ENCODE measurements around the gene GPRC5D.

Gene GPRC5D

DNA sequence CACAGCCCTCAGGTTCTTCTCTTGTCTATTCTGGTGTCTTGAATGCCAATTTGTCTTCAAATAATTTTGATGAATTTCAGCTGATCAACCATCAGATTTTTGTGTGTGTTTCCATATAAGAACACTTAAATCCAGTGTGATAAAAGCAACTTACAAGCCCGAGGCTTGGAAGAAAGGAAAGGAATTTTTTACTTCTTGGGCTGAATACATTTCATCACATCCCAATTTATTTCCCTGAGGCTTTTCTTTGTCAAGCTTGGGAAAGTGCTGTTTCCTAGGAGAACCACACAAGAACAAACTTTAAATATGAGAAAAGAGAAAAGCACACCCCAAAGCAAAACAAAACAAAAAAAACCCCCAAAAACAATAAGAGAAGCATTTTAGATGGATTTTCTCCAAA lies 26.6 kb downstream of the GPRC5D start:
- TF ChIP-seq ZFP30 (CRISPR knock-in tag; IDR thresholded peaks at IDR 0.05) (no peak), SNAI2 (CRISPR knock-in tag; IDR thresholded peaks at IDR 0.05) (no peak), CSDC2 (CRISPR knock-in tag; IDR thresholded peaks at IDR 0.05) (no peak), BACH2 (CRISPR knock-in tag; IDR thresholded peaks at IDR 0.05; ENCODE audit: borderline replicate concordance) (no peak), ESRRG (CRISPR knock-in tag; IDR thresholded peaks at IDR 0.05) (no peak), TCF4 (CRISPR knock-in tag; IDR thresholded peaks at IDR 0.05; ENCODE audit: borderline replicate concordance) (no peak), TOX (CRISPR knock-in tag; IDR thresholded peaks at IDR 0.05; ENCODE audit: borderline replicate concordance) (no peak), PPARA (CRISPR knock-in tag; IDR thresholded peaks at IDR 0.05; ENCODE audit: borderline replicate concordance) (no peak), ZNF70 (CRISPR knock-in tag; IDR thresholded peaks at IDR 0.05) (no peak), GLIS3 (CRISPR knock-in tag; IDR thresholded peaks at IDR 0.05) (no peak)
- TF ChIP-seq, protein P1, sequence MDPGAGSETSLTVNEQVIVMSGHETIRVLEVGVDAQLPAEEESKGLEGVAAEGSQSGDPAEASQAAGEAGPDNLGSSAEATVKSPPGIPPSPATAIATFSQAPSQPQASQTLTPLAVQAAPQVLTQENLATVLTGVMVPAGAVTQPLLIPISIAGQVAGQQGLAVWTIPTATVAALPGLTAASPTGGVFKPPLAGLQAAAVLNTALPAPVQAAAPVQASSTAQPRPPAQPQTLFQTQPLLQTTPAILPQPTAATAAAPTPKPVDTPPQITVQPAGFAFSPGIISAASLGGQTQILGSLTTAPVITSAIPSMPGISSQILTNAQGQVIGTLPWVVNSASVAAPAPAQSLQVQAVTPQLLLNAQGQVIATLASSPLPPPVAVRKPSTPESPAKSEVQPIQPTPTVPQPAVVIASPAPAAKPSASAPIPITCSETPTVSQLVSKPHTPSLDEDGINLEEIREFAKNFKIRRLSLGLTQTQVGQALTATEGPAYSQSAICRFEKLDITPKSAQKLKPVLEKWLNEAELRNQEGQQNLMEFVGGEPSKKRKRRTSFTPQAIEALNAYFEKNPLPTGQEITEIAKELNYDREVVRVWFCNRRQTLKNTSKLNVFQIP (CRISPR knock-in tag; IDR thresholded peaks at IDR 0.05; ENCODE audit: borderline replicate concordance, low read depth), result no peak
- TF ChIP-seq, protein P2, sequence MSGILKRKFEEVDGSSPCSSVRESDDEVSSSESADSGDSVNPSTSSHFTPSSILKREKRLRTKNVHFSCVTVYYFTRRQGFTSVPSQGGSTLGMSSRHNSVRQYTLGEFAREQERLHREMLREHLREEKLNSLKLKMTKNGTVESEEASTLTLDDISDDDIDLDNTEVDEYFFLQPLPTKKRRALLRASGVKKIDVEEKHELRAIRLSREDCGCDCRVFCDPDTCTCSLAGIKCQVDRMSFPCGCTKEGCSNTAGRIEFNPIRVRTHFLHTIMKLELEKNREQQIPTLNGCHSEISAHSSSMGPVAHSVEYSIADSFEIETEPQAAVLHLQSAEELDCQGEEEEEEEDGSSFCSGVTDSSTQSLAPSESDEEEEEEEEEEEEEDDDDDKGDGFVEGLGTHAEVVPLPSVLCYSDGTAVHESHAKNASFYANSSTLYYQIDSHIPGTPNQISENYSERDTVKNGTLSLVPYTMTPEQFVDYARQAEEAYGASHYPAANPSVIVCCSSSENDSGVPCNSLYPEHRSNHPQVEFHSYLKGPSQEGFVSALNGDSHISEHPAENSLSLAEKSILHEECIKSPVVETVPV (CRISPR knock-in tag; IDR thresholded peaks at IDR 0.05), result no peak
- TF ChIP-seq, protein P3, sequence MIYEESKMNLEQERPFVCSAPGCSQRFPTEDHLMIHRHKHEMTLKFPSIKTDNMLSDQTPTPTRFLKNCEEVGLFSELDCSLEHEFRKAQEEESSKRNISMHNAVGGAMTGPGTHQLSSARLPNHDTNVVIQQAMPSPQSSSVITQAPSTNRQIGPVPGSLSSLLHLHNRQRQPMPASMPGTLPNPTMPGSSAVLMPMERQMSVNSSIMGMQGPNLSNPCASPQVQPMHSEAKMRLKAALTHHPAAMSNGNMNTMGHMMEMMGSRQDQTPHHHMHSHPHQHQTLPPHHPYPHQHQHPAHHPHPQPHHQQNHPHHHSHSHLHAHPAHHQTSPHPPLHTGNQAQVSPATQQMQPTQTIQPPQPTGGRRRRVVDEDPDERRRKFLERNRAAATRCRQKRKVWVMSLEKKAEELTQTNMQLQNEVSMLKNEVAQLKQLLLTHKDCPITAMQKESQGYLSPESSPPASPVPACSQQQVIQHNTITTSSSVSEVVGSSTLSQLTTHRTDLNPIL (CRISPR knock-in tag; IDR thresholded peaks at IDR 0.05; ENCODE audit: low read depth), result no peak
- ATAC-seq, result no peak

DNA sequence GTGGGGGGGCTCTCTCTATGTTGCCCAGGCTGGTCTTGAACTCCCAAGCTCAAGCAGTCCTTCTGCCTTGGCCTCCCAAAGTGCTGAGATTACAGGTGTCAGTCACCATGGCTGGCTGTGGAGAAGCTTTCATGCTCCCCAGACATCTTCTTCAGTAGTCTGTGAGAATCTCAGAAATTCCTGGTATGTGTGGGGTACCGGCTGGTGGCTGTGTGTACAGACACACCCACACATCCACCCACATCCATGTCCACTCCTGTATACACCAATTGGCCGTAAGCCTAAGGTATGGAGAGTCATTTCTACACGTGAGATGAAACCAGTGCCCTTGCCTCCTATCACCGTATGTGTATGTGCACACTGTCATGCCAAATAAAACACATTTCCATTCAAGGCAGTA lies 27.8 kb downstream of the GPRC5D start:
- ATAC-seq, result no peak
- TF ChIP-seq ZNF70 (CRISPR knock-in tag; IDR thresholded peaks at IDR 0.05) (no peak), ZNF565 (CRISPR knock-in tag; conservative IDR thresholded peaks at IDR 0.05; ENCODE audit: low read depth) (no peak), ARNTL (CRISPR knock-in tag; IDR thresholded peaks at IDR 0.05; ENCODE audit: borderline replicate concordance, low read depth) (no peak), ZC3H10 (CRISPR knock-in tag; IDR thresholded peaks at IDR 0.05) (no peak), SNAI2 (CRISPR knock-in tag; IDR thresholded peaks at IDR 0.05) (no peak), TCF4 (CRISPR knock-in tag; IDR thresholded peaks at IDR 0.05; ENCODE audit: borderline replicate concordance) (no peak), GLIS3 (CRISPR knock-in tag; IDR thresholded peaks at IDR 0.05) (no peak), RARB (CRISPR knock-in tag; IDR thresholded peaks at IDR 0.05) (no peak), TOX (CRISPR knock-in tag; IDR thresholded peaks at IDR 0.05; ENCODE audit: borderline replicate concordance) (no peak), ZFP3 (CRISPR knock-in tag; IDR thresholded peaks at IDR 0.05) (no peak), BACH2 (CRISPR knock-in tag; IDR thresholded peaks at IDR 0.05; ENCODE audit: borderline replicate concordance) (no peak), ESRRG (CRISPR knock-in tag; IDR thresholded peaks at IDR 0.05) (no peak)
- TF ChIP-seq, protein P3 (CRISPR knock-in tag; IDR thresholded peaks at IDR 0.05; ENCODE audit: low read depth), result no peak
- TF ChIP-seq, protein P1 (CRISPR knock-in tag; IDR thresholded peaks at IDR 0.05; ENCODE audit: borderline replicate concordance, low read depth), result no peak
- TF ChIP-seq, protein P2 (CRISPR knock-in tag; IDR thresholded peaks at IDR 0.05), result no peak

DNA sequence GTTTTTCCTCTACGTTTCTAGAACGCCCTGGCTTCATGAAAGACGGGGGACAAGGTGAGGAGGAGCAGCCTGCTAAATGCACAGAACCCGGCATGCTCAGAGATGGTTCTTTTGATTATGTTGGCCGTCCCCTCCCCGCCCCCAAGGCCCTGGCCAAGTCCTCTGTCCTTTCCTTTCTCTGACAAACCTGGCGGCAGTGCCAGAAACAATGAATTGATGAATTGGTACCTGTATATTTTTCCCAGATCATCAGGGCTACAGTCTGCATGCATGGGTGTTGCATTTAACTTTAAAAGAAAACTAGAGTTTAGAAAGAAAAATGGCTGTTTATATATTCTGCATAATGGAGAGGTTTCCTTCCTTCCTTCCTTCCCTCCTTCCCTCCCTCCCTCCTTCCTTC lies 29.0 kb downstream of the GPRC5D start:
- ATAC-seq, result no peak
- TF ChIP-seq TOX (CRISPR knock-in tag; IDR thresholded peaks at IDR 0.05; ENCODE audit: borderline replicate concordance), result no peak

DNA sequence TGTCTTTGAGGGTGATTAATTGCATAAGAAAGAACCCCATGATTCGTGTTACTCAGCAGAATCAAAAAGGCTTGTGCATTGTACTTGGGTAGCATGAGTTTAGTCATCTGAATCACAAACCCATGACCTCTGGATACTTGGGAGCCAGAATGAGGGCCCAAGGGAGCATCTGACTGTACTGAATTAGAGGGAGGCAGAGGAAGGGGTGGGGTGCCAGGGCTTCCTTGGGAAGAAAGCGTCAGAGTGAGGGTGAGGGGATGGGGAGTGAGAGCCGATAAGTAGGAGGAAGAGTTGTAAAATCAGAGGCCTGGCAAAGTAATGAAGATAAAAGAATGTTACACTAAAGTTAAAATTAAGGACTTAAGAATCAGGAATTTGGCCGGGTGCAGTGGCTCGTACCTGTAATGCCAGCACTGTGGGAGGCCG lies 29.8 kb downstream of the GPRC5D start:
- ATAC-seq, result no peak
- no peak for TF ChIP-seq TCF4 (CRISPR knock-in tag; IDR thresholded peaks at IDR 0.05; ENCODE audit: borderline replicate concordance)
- TF ChIP-seq ISL1 (CRISPR knock-in tag; IDR thresholded peaks at IDR 0.05), result no peak
- no peak for TF ChIP-seq ZNF565 (CRISPR knock-in tag; conservative IDR thresholded peaks at IDR 0.05; ENCODE audit: low read depth)
- TF ChIP-seq PPARA (CRISPR knock-in tag; IDR thresholded peaks at IDR 0.05; ENCODE audit: borderline replicate concordance), result no peak
- TF ChIP-seq, protein P1 (CRISPR knock-in tag; IDR thresholded peaks at IDR 0.05; ENCODE audit: borderline replicate concordance, low read depth), result no peak
- TF ChIP-seq TOX (CRISPR knock-in tag; IDR thresholded peaks at IDR 0.05; ENCODE audit: borderline replicate concordance), result no peak
- TF ChIP-seq BACH2 (CRISPR knock-in tag; IDR thresholded peaks at IDR 0.05; ENCODE audit: borderline replicate concordance), result no peak
- TF ChIP-seq, protein P4, sequence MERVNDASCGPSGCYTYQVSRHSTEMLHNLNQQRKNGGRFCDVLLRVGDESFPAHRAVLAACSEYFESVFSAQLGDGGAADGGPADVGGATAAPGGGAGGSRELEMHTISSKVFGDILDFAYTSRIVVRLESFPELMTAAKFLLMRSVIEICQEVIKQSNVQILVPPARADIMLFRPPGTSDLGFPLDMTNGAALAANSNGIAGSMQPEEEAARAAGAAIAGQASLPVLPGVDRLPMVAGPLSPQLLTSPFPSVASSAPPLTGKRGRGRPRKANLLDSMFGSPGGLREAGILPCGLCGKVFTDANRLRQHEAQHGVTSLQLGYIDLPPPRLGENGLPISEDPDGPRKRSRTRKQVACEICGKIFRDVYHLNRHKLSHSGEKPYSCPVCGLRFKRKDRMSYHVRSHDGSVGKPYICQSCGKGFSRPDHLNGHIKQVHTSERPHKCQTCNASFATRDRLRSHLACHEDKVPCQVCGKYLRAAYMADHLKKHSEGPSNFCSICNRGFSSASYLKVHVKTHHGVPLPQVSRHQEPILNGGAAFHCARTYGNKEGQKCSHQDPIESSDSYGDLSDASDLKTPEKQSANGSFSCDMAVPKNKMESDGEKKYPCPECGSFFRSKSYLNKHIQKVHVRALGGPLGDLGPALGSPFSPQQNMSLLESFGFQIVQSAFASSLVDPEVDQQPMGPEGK (CRISPR knock-in tag; IDR thresholded peaks at IDR 0.05; ENCODE audit: borderline replicate concordance), result no peak
- TF ChIP-seq ZFP3 (CRISPR knock-in tag; IDR thresholded peaks at IDR 0.05), result no peak
- TF ChIP-seq ZNF8 (CRISPR knock-in tag; IDR thresholded peaks at IDR 0.05), result no peak
- no peak for TF ChIP-seq ZC3H10 (CRISPR knock-in tag; IDR thresholded peaks at IDR 0.05)
- TF ChIP-seq ESRRG (CRISPR knock-in tag; IDR thresholded peaks at IDR 0.05), result no peak
- no peak for TF ChIP-seq OSR1 (CRISPR knock-in tag; IDR thresholded peaks at IDR 0.05)
